Thymus (tissue), 11 donors: ENCODE results near the gene LGI4. TPM values are rescaled to one million over a fixed set of nuclear protein-coding genes. Genes with fewer than 3 reads are reported as not detected.

Source experiments
- DNase-seq, 9 donors: peaks; one replicate each; pipeline ENCODE4 v3.0.0-alpha.2; 2013; ENCODE audit warnings: low spot score in 9 of 9, low read depth in 6 of 9, missing footprints in 1 of 9
- H3K27ac ChIP-seq, 2 donors: one replicate each; pipeline ENCODE4 v1.5.1; 2013; ENCODE audit warnings: control low read depth in 1 of 2, low read depth in 1 of 2, low read length in 1 of 2, mild to moderate bottlenecking in 1 of 2, moderate library complexity in 1 of 2
- H3K27me3 ChIP-seq, 2 donors: one replicate each; pipeline ENCODE4 v1.5.1; 2013; ENCODE audit warnings: low read length in 1 of 2; ENCODE audit not compliant: control insufficient read depth in 2 of 2, insufficient read depth in 1 of 2
- H3K36me3 ChIP-seq, 2 donors: one replicate each; pipeline ENCODE4 v1.5.1; 2013; ENCODE audit warnings: low read length in 1 of 2, mild to moderate bottlenecking in 1 of 2, moderate library complexity in 1 of 2; ENCODE audit not compliant: control insufficient read depth in 2 of 2, insufficient read depth in 2 of 2
- H3K4me1 ChIP-seq, 2 donors: one replicate each; pipeline ENCODE4 v1.5.1; 2013; ENCODE audit warnings: low read length in 2 of 2; ENCODE audit not compliant: control insufficient read depth in 2 of 2, insufficient read depth in 2 of 2
- H3K4me3 ChIP-seq, 2 donors: one replicate each; pipeline ENCODE4 v1.5.1; 2013; ENCODE audit warnings: low read length in 2 of 2, control low read depth in 1 of 2, mild to moderate bottlenecking in 1 of 2
- H3K9me3 ChIP-seq, 2 donors: one replicate each; pipeline ENCODE4 v1.5.1; 2013; ENCODE audit warnings: low read length in 1 of 2, mild to moderate bottlenecking in 1 of 2; ENCODE audit not compliant: control insufficient read depth in 2 of 2, insufficient read depth in 1 of 2
- WGBS: extraction: QIAGEN DNeasy Blood & Tissue Kit; methylation state at CpG from one replicate; pipeline ENCODE4 v1.1.7; 2013; 5-methylcytosine and 5-hydroxymethylcytosine counted together
- polyA plus RNA-seq: library from polyadenylated mRNA; stranded (reverse); fragments of 200-250 nt; gene quantifications from one replicate; pipeline ENCODE4 v1.2.3, GENCODE V29; 2013
- total RNA-seq: library from RNA; stranded (reverse); fragments of 120-200 nt; gene quantifications from one replicate; pipeline ENCODE4 v1.2.4, GENCODE V29; 2013
- donor health status: healthy.

Gene LGI4
- total and polyA plus RNA-seq, 2 donors: 0.52 to 9.8 TPM

- H3K36me3 ChIP-seq: no peaks in the 10 kb centered on the region
- no peaks in the 10 kb centered on the region for H3K9me3 ChIP-seq
- 60% methylated on average over 14 of the region's 14 CpGs for WGBS
- no peak overlapping the region for H3K4me3 ChIP-seq
- no peak overlapping the region for H3K27ac ChIP-seq
- DNase-seq: no peak
- no peaks in the 10 kb centered on the region for H3K27me3 ChIP-seq
- H3K4me1 ChIP-seq: no peaks in the 10 kb centered on the region
Observed at GRCh38 chr19:35079826-35080225, 55.0 kb downstream of the LGI4 start.

GRCh38 chr19:35077411-35078223 is 57.2 kb downstream of the LGI4 start:
- 95% methylated on average over 17 of the region's 17 CpGs for WGBS
- H3K4me1 ChIP-seq: no peaks in the 10 kb centered on the region

GRCh38 chr19:35076657-35077056 is 58.2 kb downstream of the LGI4 start:
- H3K4me1 ChIP-seq: no peaks in the 10 kb centered on the region
- no peaks in the 10 kb centered on the region for H3K27me3 ChIP-seq
- H3K9me3 ChIP-seq: no peaks in the 10 kb centered on the region
- no peak overlapping the region for H3K4me3 ChIP-seq
- no peak for DNase-seq
- no peaks in the 10 kb centered on the region for H3K36me3 ChIP-seq
- WGBS: 13% methylated on average over 8 of the region's 8 CpGs
- H3K27ac ChIP-seq: no peak overlapping the region

More at GRCh38 chr19:35077411-35078223, 57.2 kb downstream of the LGI4 start:
- H3K27me3 ChIP-seq: no peaks in the 10 kb centered on the region
- H3K4me3 ChIP-seq: no peak overlapping the region
- H3K36me3 ChIP-seq: no peaks in the 10 kb centered on the region
- H3K9me3 ChIP-seq: no peaks in the 10 kb centered on the region
- DNase-seq: no peak
- H3K27ac ChIP-seq: no peak overlapping the region

GRCh38 chr19:35076026-35076370 is 58.9 kb downstream of the LGI4 start:
- Histone ChIP-seq H3K9me3 (no peaks in the 10 kb centered on the region), H3K27me3 (no peaks in the 10 kb centered on the region), H3K27ac (no peak overlapping the region), H3K36me3 (no peaks in the 10 kb centered on the region), H3K4me1 (no peaks in the 10 kb centered on the region), H3K4me3 (no peak overlapping the region)
- WGBS: 95% methylated on average over 6 of the region's 6 CpGs
- no peak for DNase-seq

GRCh38 chr19:35075202-35076025 is 59.4 kb downstream of the LGI4 start:
- Histone ChIP-seq H3K9me3 (peaks cover 0 to 1% of the 10 kb centered on the region in 2 donors), H3K36me3 (no peaks in the 10 kb centered on the region), H3K4me3 (no peak overlapping the region), H3K4me1 (no peaks in the 10 kb centered on the region), H3K27me3 (no peaks in the 10 kb centered on the region), H3K27ac (no peak overlapping the region)
- no peak for DNase-seq
- 95% methylated on average over 21 of the region's 21 CpGs for whole genome bisulfite sequencing

Other genes with a start within 250 kb of the LGI4 start
- 2.5 TPM for gene ZNF30, start 208.2 kb downstream of the LGI4 start, total RNA-seq
- gene ZNF30, start 208.2 kb downstream of the LGI4 start, polyA plus RNA-seq: 3.9 TPM
- gene ZNF792, start 170.8 kb downstream of the LGI4 start, total RNA-seq: 5.4 TPM
- gene ZNF792, start 170.8 kb downstream of the LGI4 start, polyA plus RNA-seq: 2.6 TPM
- 18.7 TPM for gene GRAMD1A, start 134.7 kb downstream of the LGI4 start, total RNA-seq
- gene GRAMD1A, start 134.7 kb downstream of the LGI4 start, polyA plus RNA-seq: 51.9 TPM
- 0.28 TPM for gene SCN1B, start 104.6 kb downstream of the LGI4 start, total RNA-seq
- gene SCN1B, start 104.6 kb downstream of the LGI4 start, polyA plus RNA-seq: 3.4 TPM
- 0.66 TPM for gene HPN, start 93.3 kb downstream of the LGI4 start, total RNA-seq
- 0.82 TPM for gene HPN, start 93.3 kb downstream of the LGI4 start, polyA plus RNA-seq
- 22.8 TPM for gene FXYD3, start 19.2 kb downstream of the LGI4 start, total RNA-seq
- 175 TPM for gene FXYD3, start 19.2 kb downstream of the LGI4 start, polyA plus RNA-seq
- gene FXYD1, start 3.8 kb upstream of the LGI4 start, total RNA-seq: 3.2 TPM
- 17.1 TPM for gene FXYD1, start 3.8 kb upstream of the LGI4 start, polyA plus RNA-seq
- not detected for gene FXYD7, start 8.2 kb upstream of the LGI4 start, total RNA-seq
- gene FXYD7, start 8.2 kb upstream of the LGI4 start, polyA plus RNA-seq: 1.9 TPM
- gene FXYD5, start 19.7 kb upstream of the LGI4 start, total RNA-seq: 42.6 TPM
- gene FXYD5, start 19.7 kb upstream of the LGI4 start, polyA plus RNA-seq: 136 TPM
- not detected for gene FAM187B, start 93.7 kb upstream of the LGI4 start, total RNA-seq
- gene FAM187B, start 93.7 kb upstream of the LGI4 start, polyA plus RNA-seq: 0.09 TPM
- 5.7 TPM for gene LSR, start 113.9 kb upstream of the LGI4 start, total RNA-seq
- 20.1 TPM for gene LSR, start 113.9 kb upstream of the LGI4 start, polyA plus RNA-seq
- gene USF2, start 133.9 kb upstream of the LGI4 start, total RNA-seq: 58.8 TPM
- 151 TPM for gene USF2, start 133.9 kb upstream of the LGI4 start, polyA plus RNA-seq
- 0.24 TPM for gene HAMP, start 147.5 kb upstream of the LGI4 start, total RNA-seq
- gene HAMP, start 147.5 kb upstream of the LGI4 start, polyA plus RNA-seq: 6.8 TPM
- gene MAG, start 157.1 kb upstream of the LGI4 start, total RNA-seq: 0.09 TPM
- 0.41 TPM for gene MAG, start 157.1 kb upstream of the LGI4 start, polyA plus RNA-seq
- gene CD22, start 194.1 kb upstream of the LGI4 start, total RNA-seq: 1.7 TPM
- gene CD22, start 194.1 kb upstream of the LGI4 start, polyA plus RNA-seq: 12.3 TPM
- gene FFAR1, start 212.8 kb upstream of the LGI4 start, total RNA-seq: 0.05 TPM
- 0.05 TPM for gene FFAR1, start 212.8 kb upstream of the LGI4 start, polyA plus RNA-seq
- 0.33 TPM for gene FFAR3, start 223.4 kb upstream of the LGI4 start, total RNA-seq
- gene FFAR3, start 223.4 kb upstream of the LGI4 start, polyA plus RNA-seq: 0.41 TPM
- 0.05 TPM for gene GPR42, start 236.0 kb upstream of the LGI4 start, total RNA-seq
- gene GPR42, start 236.0 kb upstream of the LGI4 start, polyA plus RNA-seq: 0.25 TPM